Measurements from ENCODE around the gene RPLP2. TPM values are rescaled to one million over a fixed set of nuclear protein-coding genes. Genes with fewer than 3 reads are reported as not detected.
A peak's percentile ranks its signal among the peaks of the same experiment; 100 is the strongest.

Gene RPLP2
- total RNA-seq, 1 experiment from 2014 or later: 1,270 TPM

DNA sequence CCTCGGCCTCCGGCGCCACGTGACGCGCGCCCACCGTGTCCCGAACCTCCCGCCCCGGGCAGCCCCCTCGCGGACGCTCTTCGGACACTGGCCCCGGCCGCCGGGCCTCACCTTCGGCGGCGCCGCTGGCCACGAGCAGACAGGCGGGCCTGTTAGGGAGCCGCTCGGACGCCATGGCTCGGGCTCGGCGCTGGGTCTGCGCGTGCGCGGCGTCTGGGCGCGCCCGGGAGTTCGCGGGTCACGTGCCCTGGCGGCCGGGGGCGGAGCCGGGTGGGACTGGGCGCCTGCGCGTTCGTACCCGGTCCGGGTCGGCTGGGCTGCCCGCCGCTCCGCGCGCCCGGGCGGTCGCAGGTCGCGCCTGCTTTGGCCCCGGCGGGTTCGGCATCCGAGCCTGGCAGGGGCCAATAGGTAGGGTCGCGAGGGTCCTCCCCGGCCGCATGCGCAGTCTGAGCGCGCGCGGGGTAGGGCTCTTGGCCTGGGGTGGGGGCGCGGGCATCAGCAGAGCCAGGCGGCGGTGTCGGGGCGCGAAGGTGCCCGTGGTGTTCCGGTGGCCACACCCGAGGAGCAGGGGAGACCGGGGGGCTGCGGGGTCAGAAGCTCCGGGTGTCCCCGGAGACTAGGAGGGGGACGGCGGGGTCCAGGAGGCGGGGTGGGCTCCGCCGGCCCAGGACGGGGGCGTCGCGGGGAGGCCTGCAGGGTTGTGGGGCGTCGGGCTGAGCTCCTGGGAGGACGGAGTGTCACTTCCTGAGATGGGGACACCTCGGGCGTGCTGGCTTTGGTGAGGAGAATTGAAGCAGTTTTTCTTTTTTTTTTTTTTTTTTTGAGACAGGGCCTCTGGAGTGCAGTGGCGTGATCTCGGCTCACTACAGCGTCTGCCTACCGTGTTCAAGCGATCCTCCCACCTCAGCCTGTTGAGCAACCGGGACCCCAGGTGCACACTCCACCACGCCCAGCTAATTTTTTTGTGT, 32.2 kb upstream of the RPLP2 start, which contains the start of gene GATD1:
Gene GATD1 (minus strand): TSS at position 200 of the 968 bp plus-strand sequence. CDS start 25 bp downstream, at position 175.
- peak; percentile 51 to 89 for DNase-seq
- peaks cover 18% of the 10 kb centered on the region for H4K20me1 ChIP-seq (ENCODE audit: insufficient read depth)
- POLR2A ChIA-PET (ENCODE audit: unreplicated experiment): interaction anchor here (0.6 to 0.8 kb wide), 5 partner anchors 13 to 571 kb away, joined by 3 to 7 read pairs (median 5); partner anchors contain the start of genes BET1L and CEND1
- no peaks in the 10 kb centered on the region for H3K36me3 ChIP-seq (ENCODE audit: low read depth)
- peak within 1 kb of the TSS; percentile 82 for H3K4me2 ChIP-seq
- intact Hi-C loops (cut with micrococcal nuclease; ENCODE audit: unreplicated experiment): no loop called here
- no peaks in the 10 kb centered on the region; the same call in 1 of the 2 replicates for H3F3A ChIP-seq (ENCODE audit: insufficient read depth, low read depth)
- H3K27me3 ChIP-seq (ENCODE audit: insufficient read depth, low read depth): no peaks in the 10 kb centered on the region
- CTCF ChIA-PET: interaction anchor here (0.5 to 0.7 kb wide), 2 partner anchors 65 to 259 kb away, joined by 3 to 11 read pairs; partner anchors contain the start of genes POLR2L and TSPAN4
- H3K4me3 ChIP-seq: peak within 1 kb of the TSS; percentile 69
- TF ChIP-seq, protein P1, sequence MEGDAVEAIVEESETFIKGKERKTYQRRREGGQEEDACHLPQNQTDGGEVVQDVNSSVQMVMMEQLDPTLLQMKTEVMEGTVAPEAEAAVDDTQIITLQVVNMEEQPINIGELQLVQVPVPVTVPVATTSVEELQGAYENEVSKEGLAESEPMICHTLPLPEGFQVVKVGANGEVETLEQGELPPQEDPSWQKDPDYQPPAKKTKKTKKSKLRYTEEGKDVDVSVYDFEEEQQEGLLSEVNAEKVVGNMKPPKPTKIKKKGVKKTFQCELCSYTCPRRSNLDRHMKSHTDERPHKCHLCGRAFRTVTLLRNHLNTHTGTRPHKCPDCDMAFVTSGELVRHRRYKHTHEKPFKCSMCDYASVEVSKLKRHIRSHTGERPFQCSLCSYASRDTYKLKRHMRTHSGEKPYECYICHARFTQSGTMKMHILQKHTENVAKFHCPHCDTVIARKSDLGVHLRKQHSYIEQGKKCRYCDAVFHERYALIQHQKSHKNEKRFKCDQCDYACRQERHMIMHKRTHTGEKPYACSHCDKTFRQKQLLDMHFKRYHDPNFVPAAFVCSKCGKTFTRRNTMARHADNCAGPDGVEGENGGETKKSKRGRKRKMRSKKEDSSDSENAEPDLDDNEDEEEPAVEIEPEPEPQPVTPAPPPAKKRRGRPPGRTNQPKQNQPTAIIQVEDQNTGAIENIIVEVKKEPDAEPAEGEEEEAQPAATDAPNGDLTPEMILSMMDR (conservative IDR thresholded peaks at IDR 0.05): no peak
- TF ChIP-seq EZH2 (IDR thresholded peaks at IDR 0.05; ENCODE audit: low read depth): no peak
- BruUV-seq (replicated peaks): no TSS peak
- no peak within 1 kb of the TSS for H3K27ac ChIP-seq
- no peaks in the 10 kb centered on the region for H3K9me3 ChIP-seq (ENCODE audit: insufficient read depth, low read depth)
- peaks cover 47% of the 10 kb centered on the region for H3K79me2 ChIP-seq (ENCODE audit: low read depth)
- H3K9me2 ChIP-seq (ENCODE audit: insufficient read depth): no peaks in the 10 kb centered on the region
- peaks cover 13% of the 10 kb centered on the region for H3K4me1 ChIP-seq (replicated peaks; ENCODE audit: insufficient read depth)
- peak within 1 kb of the TSS; percentile 80; the same call in 1 of the 2 replicates for H2AFZ ChIP-seq

DNA sequence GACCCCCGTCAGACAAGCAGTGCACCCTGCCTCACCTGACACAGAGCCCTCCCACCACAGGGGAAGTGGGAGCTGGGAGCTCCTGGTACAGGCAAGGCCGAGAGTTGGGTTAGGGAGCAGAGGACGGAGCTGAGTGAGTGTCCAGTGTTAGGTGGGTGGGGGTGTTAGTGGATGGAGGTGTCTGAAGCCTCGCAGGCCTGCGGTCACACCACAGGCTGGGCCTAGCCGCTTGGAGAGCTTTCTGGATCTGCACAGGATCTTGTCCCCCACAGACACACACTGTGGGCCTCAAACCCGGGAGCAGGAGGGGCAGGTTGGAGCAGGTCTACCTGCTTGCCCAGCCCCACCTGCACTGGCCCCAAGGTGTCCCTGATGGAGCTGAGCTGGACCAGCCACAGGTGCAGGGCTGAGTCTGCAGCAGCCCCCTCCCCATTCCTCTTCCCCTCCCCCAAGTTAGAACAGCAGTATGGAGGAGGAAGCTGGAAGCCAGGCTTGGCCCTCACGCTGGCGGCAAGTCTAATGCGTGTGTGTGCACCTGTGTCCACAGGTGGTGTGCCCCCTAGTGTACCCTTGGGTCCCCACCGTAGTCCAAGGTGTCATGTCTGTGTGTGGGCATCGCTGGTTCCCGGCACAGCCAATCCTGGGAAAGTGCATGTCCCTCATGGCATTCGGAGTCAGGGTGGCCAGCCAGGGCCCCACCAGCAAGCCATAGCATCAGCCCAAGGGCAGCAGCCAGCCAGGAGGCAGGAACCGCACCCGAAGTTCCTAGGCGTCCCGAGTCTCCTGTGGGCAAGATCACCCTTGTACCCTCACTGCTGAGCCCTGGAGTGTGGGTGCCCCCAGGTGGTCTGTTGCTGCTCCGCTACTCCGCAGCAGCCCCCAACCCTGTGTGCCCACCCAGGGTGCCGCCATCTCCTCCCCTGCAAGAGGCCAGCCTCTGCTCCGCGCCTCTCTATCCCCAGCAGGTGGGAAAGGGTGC, 30.5 kb upstream of the RPLP2 start:
- ChIA-PET POLR2A (ENCODE audit: unreplicated experiment) (no interaction called here), CTCF (no interaction called here)
- Histone ChIP-seq H2AFZ (no peak overlapping the region), H3K79me2 (ENCODE audit: low read depth) (peaks cover 36% of the 10 kb centered on the region), H3K9me3 (ENCODE audit: insufficient read depth, low read depth) (no peaks in the 10 kb centered on the region), H3F3A (ENCODE audit: insufficient read depth, low read depth) (no peaks in the 10 kb centered on the region; the same call in 1 of the 2 replicates), H3K36me3 (ENCODE audit: low read depth) (no peaks in the 10 kb centered on the region), H3K27me3 (ENCODE audit: insufficient read depth, low read depth) (no peaks in the 10 kb centered on the region), H4K20me1 (ENCODE audit: insufficient read depth) (peaks cover 9% of the 10 kb centered on the region; the same call in 1 of the 2 replicates), H3K4me3 (no peak overlapping the region), H3K27ac (no peak overlapping the region), H3K9me2 (ENCODE audit: insufficient read depth) (no peaks in the 10 kb centered on the region), H3K4me1 (replicated peaks; ENCODE audit: insufficient read depth) (peaks cover 13% of the 10 kb centered on the region), H3K4me2 (no peak overlapping the region)
- TF ChIP-seq, protein P1 (conservative IDR thresholded peaks at IDR 0.05): no peak
- no peak for TF ChIP-seq EZH2 (IDR thresholded peaks at IDR 0.05; ENCODE audit: low read depth)
- no TSS peak for BruUV-seq (replicated peaks)
- intact Hi-C loops (cut with micrococcal nuclease; ENCODE audit: unreplicated experiment): no loop called here
- DNase-seq: no peak
